ENCODE results near the gene CIAO1. TPM values are rescaled to one million over a fixed set of nuclear protein-coding genes. Genes with fewer than 3 reads are reported as not detected.

CIAO1 gene
- total and polyA plus RNA-seq, 2 of the 13 experiments (the other 11 are each of a cell fraction or from before 2014, with no cell fraction given), result 99.3 to 120 TPM

DNA sequence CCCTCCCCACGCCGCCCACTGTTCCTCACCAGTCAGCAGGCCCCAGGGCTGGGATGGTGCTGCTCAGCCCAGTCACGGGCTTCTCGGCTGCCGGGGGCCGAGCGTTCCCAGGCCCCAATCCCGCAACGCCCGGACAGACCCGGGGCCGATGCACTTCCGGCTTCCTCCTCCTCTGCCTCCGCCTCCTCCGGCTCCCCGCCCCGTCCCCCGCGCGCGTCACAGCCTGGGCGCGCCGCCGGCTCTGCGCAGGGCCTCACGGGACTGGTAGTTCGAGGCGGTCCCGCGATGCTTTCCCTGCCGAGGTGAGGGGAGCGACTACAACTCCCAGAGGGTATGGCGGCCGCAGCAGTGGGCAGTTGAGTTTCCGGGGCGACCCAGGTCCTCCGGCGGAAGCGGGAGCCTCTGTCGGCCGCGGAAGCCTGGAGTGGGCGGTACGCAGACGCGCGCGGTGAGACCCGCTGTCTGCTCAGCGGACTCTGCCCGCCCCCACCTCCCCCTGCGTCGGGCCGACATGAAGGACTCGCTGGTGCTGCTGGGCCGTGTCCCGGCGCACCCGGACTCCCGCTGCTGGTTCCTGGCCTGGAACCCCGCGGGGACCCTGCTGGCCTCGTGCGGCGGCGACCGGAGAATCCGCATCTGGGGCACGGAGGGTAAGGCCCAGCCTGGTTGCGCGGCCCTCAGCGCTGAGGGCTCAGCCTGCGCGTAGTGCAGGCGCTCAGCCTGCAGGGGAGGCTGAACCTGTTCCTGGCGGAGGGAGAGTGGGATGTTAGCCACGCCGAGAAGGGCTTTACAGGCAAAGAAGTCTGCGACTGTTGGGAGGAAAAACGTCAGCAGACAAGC, at the start of gene CIAO1, which contains the start of gene TMEM127 (continued):
- no peak; the same call in 1 of the 2 replicates for TF ChIP-seq ZNF253 (CRISPR knock-in tag; IDR thresholded peaks at IDR 0.05; ENCODE audit: borderline replicate concordance)
- no peak for TF ChIP-seq CC2D1A (CRISPR knock-in tag; IDR thresholded peaks at IDR 0.05)
- TF ChIP-seq HOMEZ (CRISPR knock-in tag; IDR thresholded peaks at IDR 0.05; ENCODE audit: low read depth), result peak; percentile 75
- TF ChIP-seq ZNF256 (CRISPR knock-in tag; conservative IDR thresholded peaks at IDR 0.05), result 0 out of 2 replicates have a peak, but pooled peaks have one; percentile 60
- TF ChIP-seq ISL2 (CRISPR knock-in tag; IDR thresholded peaks at IDR 0.05), result peak; percentile 53; the same call in 1 of the 2 replicates
- TF ChIP-seq PHF20 (CRISPR knock-in tag; IDR thresholded peaks at IDR 0.05), result peak; percentile 91
- 0 out of 2 replicates have a peak, but pooled peaks have one; percentile 60 for TF ChIP-seq MAF1 (CRISPR knock-in tag; IDR thresholded peaks at IDR 0.05; ENCODE audit: borderline replicate concordance)
- peak; percentile 59; the same call in 1 of the 2 replicates for TF ChIP-seq KDM5A (IDR thresholded peaks at IDR 0.05; ENCODE audit: borderline replicate concordance, low read length)
- TF ChIP-seq ZNF331 (CRISPR knock-in tag; IDR thresholded peaks at IDR 0.05), result peak; percentile 58
- peak; percentile 6; the same call in 1 of the 2 replicates for TF ChIP-seq MIXL1 (CRISPR knock-in tag; IDR thresholded peaks at IDR 0.05)
- TF ChIP-seq ZNF567 (CRISPR knock-in tag; IDR thresholded peaks at IDR 0.05; ENCODE audit: borderline replicate concordance), result 0 out of 2 replicates have a peak, but pooled peaks have one; percentile 87
- TF ChIP-seq NFAT5 (CRISPR knock-in tag; IDR thresholded peaks at IDR 0.05), result peak; percentile 70
- peak; percentile 97; the same call in 1 of the 2 replicates for TF ChIP-seq THAP9 (CRISPR knock-in tag; IDR thresholded peaks at IDR 0.05; ENCODE audit: borderline replicate concordance)
- TF ChIP-seq, protein P1, sequence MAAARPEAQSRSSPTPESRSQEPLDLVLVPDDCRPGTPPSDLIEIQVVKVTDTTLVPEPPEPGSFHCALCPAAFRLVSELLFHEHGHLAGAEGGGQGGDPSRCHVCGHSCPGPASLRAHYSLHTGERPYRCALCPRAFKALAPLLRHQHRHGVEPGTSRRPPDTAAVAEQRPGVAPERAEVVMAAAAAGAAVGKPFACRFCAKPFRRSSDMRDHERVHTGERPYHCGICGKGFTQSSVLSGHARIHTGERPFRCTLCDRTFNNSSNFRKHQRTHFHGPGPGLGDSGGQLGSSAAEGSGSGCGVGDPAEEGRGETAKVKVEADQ (CRISPR knock-in tag; IDR thresholded peaks at IDR 0.05; ENCODE audit: borderline replicate concordance), result peak; percentile 92
- TF ChIP-seq, protein P2, sequence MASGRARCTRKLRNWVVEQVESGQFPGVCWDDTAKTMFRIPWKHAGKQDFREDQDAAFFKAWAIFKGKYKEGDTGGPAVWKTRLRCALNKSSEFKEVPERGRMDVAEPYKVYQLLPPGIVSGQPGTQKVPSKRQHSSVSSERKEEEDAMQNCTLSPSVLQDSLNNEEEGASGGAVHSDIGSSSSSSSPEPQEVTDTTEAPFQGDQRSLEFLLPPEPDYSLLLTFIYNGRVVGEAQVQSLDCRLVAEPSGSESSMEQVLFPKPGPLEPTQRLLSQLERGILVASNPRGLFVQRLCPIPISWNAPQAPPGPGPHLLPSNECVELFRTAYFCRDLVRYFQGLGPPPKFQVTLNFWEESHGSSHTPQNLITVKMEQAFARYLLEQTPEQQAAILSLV (CRISPR knock-in tag; IDR thresholded peaks at IDR 0.05; ENCODE audit: borderline replicate concordance), result peak; percentile 96
- 0 out of 2 replicates have a peak, but pooled peaks have one; percentile 21 for TF ChIP-seq DPF2 (CRISPR knock-in tag; IDR thresholded peaks at IDR 0.05; ENCODE audit: borderline replicate concordance, low read depth)

All from HepG2 (cell line).